HG03432 (cell line): ENCODE results near the gene GBX2.

Experiments
- ATAC-seq: cut with Tn5 transposase; IDR thresholded peaks from one replicate; pipeline ENCODE4 v1.9.1; 2021; ENCODE audit warnings: mild to moderate bottlenecking, moderate library complexity; ENCODE audit not compliant: unreplicated experiment

The GBX2 gene

GRCh38 chr2:236169741-236170589, 1.8 kb upstream of the GBX2 start:
- ATAC-seq: no peak

- ATAC-seq: no peak
Observed at GRCh38 chr2:236169151-236169721, 1.1 kb upstream of the GBX2 start.

- no peak for ATAC-seq
Observed at GRCh38 chr2:236167297-236168109, 683 bp downstream of the GBX2 start.

GRCh38 chr2:236166796-236167296, 1.3 kb downstream of the GBX2 start:
- ATAC-seq: no peak

GRCh38 chr2:236165842-236166795, 2.1 kb downstream of the GBX2 start:
- ATAC-seq: no peak

- no peak for ATAC-seq
Observed at GRCh38 chr2:236164925-236165841, 3.0 kb downstream of the GBX2 start.

GRCh38 chr2:236164201-236164924, 3.8 kb downstream of the GBX2 start:
- ATAC-seq: no peak

GRCh38 chr2:236163471-236164200, 4.5 kb downstream of the GBX2 start:
- ATAC-seq: no peak

GRCh38 chr2:236162882-236163470, 5.2 kb downstream of the GBX2 start:
- ATAC-seq: no peak

- ATAC-seq: no peak
Observed at GRCh38 chr2:236162031-236162845, 5.9 kb downstream of the GBX2 start.

- ATAC-seq: no peak
Observed at GRCh38 chr2:236161531-236161930, 6.7 kb downstream of the GBX2 start.

GRCh38 chr2:236161082-236161462, 7.1 kb downstream of the GBX2 start:
- no peak for ATAC-seq

- no peak for ATAC-seq
Observed at GRCh38 chr2:236160366-236161081, 7.7 kb downstream of the GBX2 start.

- no peak for ATAC-seq
Observed at GRCh38 chr2:236159778-236160170, 8.4 kb downstream of the GBX2 start.

- no peak for ATAC-seq
Observed at GRCh38 chr2:236158969-236159777, 9.0 kb downstream of the GBX2 start.
